ENCODE measurements around the gene CATSPERD.

DNA sequence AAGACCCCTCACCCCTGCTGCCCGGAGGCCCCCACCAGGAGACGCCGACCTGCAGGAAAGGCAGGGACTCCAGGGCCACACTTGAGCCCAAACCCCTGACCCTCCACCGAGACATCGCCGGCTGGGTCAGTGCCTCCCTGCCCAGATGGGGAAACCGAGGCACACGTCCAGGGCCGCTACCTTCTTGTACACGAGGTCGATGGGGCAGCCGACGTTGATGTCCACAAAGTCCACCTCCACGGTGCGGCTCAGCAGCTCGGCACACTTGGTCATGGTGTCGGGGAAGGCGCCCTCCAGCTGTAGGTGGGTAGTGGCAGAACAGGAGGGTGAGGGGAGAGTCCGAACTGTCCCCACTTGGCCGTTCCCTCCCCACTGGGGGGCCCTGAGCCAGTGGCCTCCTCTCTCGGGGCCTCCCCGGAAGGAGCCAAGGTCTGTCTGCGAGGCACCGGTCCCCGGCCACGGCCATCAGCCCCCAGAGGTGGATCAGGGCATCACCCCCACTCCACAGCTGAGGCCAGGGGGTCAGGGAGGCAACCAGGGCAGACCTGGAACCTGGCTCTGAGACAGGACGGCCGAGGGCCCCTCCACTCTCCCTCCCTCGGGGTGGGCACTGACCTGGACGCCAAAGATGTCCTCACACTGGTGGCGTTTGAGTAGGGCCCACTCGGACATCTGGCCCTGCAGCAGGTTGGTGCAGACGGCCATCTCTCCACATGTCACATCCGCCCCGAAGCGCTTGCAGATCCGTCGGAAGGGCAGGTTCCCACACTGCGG, 67.2 kb downstream of the CATSPERD start:
- TF ChIP-seq, protein P1, sequence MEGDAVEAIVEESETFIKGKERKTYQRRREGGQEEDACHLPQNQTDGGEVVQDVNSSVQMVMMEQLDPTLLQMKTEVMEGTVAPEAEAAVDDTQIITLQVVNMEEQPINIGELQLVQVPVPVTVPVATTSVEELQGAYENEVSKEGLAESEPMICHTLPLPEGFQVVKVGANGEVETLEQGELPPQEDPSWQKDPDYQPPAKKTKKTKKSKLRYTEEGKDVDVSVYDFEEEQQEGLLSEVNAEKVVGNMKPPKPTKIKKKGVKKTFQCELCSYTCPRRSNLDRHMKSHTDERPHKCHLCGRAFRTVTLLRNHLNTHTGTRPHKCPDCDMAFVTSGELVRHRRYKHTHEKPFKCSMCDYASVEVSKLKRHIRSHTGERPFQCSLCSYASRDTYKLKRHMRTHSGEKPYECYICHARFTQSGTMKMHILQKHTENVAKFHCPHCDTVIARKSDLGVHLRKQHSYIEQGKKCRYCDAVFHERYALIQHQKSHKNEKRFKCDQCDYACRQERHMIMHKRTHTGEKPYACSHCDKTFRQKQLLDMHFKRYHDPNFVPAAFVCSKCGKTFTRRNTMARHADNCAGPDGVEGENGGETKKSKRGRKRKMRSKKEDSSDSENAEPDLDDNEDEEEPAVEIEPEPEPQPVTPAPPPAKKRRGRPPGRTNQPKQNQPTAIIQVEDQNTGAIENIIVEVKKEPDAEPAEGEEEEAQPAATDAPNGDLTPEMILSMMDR (optimal IDR thresholded peaks at IDR 0.05 in 1 of 3, IDR thresholded peaks at IDR 0.05 in 1 of 3, conservative IDR thresholded peaks at IDR 0.05 in 1 of 3; ENCODE audit: extremely low read depth in 1 of 3, insufficient read depth in 2 of 3, low read length in 3 of 3), result no peak
- no peak for TF ChIP-seq EZH2 (IDR thresholded peaks at IDR 0.05; ENCODE audit: low read length)
